Ramos (cell line): ENCODE results near the gene C4BPA.

ENCODE experiments used
- in situ Hi-C: fragments of 300-500 bp; cut with MboI; formaldehyde crosslinking; loops from one replicate; pipeline ENCODE4 v1.14.3; 2022; ENCODE audit warnings: low sequenced_read_pairs; ENCODE audit not compliant: unreplicated experiment

C4BPA gene

GRCh38 chr1:207102146-207102545 lies 1.9 kb upstream of the C4BPA start:
- in situ Hi-C loops, result no loop called here

- in situ Hi-C loops, result no loop called here
These were observed 1.4 kb upstream of the C4BPA start for GRCh38 chr1:207102659-207103058.

- in situ Hi-C loops, result no loop called here
These were observed 5.0 kb downstream of the C4BPA start for GRCh38 chr1:207109004-207109403.

DNA sequence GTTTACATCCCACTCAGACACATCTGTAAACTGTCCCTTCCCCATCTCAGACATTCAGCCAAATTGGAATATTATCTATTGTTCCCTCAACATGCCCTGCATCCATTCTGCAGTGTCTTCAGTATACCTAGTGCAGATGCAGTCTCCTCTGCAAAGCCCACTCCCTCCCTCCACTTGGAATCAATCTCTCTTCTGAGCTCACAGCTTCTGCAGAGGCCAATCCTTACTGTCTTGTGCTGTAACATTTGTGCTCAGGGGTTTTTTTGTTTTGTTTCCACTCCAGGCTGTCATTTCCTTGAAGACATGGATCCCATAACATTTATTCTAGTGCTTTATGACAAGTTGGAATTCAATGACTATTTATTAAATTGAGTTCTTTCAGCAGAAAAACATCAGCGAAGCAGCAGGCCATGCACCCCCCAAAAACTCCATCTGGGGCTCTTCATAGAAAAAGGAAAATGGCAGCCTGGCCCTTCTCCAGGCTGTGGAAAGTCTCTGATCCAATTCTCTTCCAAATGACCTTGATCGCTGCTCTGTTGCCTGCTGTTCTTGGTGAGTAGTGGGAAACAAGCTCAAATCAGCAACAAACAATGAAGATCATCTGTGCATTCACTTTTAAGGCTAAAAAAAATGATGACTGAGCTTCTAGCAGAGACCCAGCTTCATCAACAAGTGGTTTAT lies 8.7 kb downstream of the C4BPA start:
- in situ Hi-C loops, result no loop called here

- in situ Hi-C loops, result no loop called here
These were observed 11.2 kb downstream of the C4BPA start for GRCh38 chr1:207115269-207115668.

- in situ Hi-C loops, result no loop called here
These were observed 20.4 kb downstream of the C4BPA start for GRCh38 chr1:207124389-207124788.

GRCh38 chr1:207128336-207128921 lies 24.4 kb downstream of the C4BPA start:
- in situ Hi-C loops, result no loop called here

GRCh38 chr1:207129053-207129452 lies 25.0 kb downstream of the C4BPA start:
- in situ Hi-C loops, result no loop called here

DNA sequence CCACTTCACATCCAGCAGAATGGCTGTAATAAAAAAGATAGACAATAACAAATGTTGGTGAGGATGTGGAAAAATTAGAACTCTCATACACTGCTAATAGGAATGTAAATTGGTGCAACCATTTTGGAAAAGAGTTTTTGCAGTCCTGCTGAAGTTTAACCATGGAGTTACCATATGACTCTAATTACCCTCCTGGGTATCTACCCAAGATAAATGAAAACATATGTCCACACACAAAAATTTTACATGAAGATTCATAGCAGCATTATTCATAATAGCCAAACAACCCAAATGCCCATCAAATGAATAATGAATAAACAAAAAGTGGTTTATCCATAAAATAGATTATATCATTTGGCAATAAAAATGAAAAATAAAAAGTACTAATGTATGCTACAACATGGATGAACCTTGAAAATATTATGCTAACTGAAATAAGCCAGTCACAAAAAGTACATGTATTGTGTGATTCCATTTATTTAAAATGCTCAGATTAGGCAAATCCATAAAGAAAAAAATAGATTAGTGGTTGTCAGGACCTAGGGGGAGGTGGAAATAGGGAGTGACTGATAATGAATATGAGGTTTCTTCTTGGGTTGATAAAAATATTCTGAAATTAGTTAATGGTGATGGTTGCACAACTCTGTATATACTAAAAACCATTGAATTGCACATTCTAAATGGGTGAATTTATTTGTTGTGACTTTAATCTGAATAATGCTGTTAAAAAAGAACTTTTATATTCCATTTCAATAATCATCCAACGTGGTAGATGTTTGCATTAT lies 26.4 kb downstream of the C4BPA start:
- in situ Hi-C loops, result no loop called here

- in situ Hi-C loops, result no loop called here
These were observed 27.1 kb downstream of the C4BPA start for GRCh38 chr1:207131163-207131562.

DNA sequence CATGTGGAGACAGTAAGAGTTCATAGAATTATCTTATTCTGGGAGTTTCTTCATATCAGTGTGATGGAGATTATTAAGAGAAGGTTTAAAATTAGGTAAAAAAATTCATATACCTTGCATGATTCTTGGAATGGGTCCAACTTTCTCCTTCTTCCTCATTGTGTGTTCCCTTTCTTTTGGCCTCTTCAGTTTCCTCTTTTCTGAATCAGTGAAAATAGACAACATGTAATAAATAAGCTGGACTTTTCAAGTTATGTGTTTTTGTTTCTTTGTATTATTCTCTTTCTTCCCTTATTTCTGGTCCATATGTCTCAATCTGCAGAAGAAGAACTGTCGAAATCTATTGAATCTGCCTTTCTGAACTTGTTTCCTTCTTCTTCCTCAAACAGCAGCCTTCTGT lies 30.5 kb downstream of the C4BPA start:
- in situ Hi-C loops, result no loop called here

GRCh38 chr1:207139616-207140015 lies 35.6 kb downstream of the C4BPA start:
- in situ Hi-C loops, result no loop called here

GRCh38 chr1:207140536-207140935 lies 36.5 kb downstream of the C4BPA start:
- in situ Hi-C loops, result no loop called here

DNA sequence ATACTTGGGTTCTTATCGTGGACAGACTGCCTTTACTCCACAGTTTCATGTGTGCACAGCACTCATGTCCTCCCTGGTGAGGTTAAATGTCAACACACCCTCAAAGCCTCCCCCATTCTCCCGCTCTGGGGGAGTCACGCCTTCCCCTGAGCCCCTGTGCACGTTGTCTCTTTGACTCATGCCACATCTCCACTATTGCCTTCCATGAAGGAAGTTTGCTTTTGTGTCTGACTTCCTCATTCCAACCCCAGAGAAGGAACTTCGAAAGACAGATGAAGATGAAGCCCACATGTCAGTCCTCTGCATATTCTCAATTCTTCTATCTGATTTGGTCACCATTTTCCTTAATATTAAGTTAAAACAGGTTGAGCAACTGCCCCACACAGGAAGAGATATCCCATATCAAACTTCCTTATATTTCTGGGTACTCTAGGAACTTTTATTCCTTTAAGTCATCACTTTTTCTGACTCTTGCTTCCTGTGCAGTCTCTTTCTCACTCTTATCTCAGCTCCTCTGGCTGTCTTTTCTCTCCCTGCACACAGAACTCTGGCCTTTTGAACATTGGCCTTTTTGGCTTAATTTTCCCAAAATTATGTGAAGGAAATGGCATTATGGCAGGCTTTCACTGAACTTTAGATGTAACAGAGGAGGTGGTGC lies 41.5 kb downstream of the C4BPA start:
- in situ Hi-C loops, result no loop called here

DNA sequence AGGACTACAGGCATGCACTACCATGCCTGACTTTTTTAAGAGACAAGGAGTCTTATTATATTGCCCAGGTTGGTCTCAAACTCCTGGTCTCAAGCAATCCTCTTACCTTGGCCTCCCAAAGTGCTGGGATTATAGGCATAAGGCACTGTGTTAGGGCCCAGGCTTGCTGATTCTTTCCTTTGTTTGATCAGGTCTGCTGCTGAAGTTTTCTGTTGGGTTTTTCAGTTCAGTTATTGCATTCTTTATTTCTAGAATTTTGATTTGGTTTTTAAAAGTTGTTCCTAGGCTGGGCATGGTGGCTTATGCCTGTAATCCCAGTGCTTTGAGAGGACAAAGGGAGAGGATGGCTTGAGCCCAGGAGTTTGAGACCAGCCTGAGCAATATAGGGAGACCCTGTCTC lies 47.9 kb downstream of the C4BPA start:
- in situ Hi-C loops, result no loop called here

DNA sequence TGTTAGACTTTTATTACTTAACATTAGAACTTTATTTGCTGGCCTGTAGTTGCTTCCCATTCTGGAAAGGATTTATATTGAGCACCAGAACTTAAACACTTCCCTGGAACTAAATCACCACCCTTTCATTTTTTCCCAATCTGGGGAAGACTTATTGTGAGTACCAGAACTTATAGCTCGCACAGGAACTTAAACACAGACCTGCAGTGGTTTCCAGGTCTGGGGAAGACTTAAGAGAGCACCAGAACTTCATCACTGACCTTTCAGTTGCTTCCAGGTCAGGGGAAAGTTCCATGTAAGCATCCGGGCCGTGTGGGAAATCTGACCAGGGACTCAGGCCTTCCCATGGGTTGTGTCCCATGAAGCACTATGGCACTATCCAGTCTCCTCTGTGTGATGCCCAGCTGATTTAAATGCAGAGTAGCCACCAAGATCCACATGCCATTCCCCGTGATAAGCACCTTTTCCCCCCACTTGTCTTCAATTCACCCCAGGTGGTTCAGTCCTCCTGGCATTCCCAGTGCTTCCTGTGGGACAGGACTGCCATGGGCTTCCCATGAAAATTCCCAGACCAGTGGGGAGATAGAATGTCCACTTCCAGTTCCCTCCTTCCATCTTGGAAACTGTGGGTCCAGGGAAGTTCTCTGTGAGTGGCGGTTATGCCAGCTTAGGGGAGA lies 48.9 kb downstream of the C4BPA start:
- in situ Hi-C loops, result no loop called here

- in situ Hi-C loops, result no loop called here
These were observed 51.0 kb downstream of the C4BPA start for GRCh38 chr1:207155028-207155427.

DNA sequence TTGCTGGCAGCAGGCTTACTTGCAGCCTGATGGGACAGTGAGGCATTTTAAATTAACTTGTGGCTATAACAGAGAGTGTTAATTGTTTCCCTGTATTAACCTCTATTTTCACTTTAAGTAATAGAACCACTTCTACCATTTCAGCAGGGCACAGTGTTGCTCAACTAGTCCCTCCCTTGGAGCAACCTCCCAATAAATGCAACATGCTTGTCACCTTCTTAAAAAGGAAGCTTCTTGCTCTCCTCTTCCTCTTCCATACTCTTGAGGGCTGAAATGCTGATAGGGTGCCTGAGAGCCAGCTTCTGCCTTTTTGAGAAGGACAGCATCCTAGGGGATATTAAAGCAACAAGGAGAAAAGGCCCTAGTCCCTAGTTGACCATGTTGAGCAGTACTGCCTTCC lies 52.1 kb downstream of the C4BPA start:
- in situ Hi-C loops, result no loop called here

DNA sequence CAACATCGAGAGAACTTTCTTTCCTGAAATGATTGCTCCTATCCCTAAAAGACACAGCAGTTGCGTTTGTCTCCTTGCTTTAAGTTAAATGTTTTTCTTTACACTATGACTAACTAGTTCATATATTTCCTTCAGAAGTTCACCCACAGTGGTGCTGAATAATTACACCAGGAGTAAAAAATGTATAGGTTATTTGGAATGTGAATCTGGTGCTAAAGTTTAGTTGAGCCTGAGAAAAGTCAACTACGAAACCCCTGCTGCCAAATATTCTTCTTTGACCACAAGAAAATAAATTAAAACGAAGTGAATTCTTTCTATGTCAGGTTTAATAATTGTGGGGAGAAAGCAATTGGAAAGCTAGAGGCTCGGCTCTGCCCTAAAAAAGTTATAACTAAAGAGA lies 52.8 kb downstream of the C4BPA start:
- in situ Hi-C loops, result no loop called here

GRCh38 chr1:207164086-207164485 lies 60.1 kb downstream of the C4BPA start:
- in situ Hi-C loops, result no loop called here
